Medulla oblongata (tissue), 1 donor: ENCODE measurements around the gene ACKR2.
"Not testable (repeated sequence)": the region's sequence is repeated elsewhere in the genome, so short reads cannot be mapped to it uniquely, and the experiment has no call there.

Experiments used
- DNase-seq: peaks from one replicate; pipeline ENCODE4 v3.0.0-alpha.2; 2015; ENCODE audit errors: extremely low spot score

The ACKR2 gene

DNA sequence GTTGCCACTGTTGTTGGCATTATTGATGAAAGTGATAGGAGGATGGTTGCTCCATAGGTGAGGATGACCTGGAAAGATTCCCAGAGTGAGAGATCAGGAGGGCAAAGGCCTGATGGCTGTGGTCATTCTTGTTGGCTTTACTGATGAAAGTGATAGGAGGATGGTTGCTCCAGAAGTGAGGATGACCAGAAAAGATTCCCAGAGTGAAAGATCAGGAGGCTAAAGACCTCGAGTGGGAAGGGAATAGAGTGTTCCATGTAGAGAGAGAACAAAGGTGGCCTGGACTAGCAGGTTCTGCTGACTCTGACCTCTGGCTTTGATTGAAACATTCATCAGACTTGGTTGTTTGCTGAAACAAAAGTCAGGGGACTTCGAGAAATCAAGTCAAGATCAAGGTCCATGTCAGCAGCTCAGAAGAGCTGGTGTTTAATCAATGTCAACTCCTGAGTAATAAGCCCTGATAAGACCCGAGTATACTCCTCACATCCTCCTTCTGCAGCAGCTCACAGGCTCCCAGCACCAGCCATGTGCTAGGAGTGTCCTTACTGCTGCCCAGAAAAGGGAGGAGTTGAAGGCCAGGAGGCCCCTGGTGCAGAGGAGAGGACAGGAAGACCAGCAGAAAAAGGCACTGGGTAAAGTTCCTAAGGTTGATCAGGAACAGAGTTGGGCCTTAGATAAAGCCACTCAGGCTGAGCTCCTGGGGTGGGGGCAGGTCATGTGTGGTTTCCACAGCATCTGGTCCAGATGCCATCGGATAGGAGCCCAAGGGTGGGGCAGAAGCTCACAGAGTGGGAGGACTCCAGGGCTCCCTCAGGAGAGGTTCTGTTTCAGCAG, 46.5 kb downstream of the ACKR2 start:
- DNase-seq = no peak

DNA sequence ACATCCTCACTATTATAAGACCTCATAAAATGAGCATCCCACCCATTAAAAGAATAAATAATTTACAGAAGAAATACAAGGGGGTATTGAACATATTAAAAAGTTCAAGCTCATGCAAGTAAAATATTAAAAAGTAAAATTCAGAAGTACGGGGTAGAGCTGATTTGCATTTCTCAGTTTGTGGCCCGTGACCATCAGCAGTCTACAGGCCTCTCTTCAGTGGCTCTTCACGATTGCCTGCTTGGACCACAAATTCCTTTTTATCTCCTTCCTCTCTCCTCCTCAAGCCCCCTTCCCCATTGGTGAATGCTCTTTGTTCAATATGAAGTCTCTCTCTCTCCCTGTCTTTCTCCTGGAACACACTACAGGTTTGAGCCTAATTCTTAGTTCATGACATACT, 47.3 kb downstream of the ACKR2 start:
- DNase-seq = no peak

DNA sequence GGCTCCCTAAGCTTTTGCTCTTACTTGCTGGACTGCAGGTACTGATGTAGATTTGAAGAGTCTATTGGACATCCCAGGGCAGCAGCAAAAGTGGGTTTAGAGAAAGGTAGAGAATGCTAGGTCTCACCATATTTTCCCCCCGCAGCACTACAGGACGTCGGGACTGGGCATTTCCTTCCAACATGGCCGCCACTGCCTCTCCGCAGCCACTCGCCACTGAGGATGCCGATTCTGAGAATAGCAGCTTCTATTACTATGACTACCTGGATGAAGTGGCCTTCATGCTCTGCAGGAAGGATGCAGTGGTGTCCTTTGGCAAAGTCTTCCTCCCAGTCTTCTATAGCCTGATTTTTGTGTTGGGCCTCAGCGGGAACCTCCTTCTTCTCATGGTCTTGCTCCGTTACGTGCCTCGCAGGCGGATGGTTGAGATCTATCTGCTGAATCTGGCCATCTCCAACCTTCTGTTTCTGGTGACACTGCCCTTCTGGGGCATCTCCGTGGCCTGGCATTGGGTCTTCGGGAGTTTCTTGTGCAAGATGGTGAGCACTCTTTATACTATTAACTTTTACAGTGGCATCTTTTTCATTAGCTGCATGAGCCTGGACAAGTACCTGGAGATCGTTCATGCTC, 55.2 kb downstream of the ACKR2 start:
- DNase-seq = no peak

DNA sequence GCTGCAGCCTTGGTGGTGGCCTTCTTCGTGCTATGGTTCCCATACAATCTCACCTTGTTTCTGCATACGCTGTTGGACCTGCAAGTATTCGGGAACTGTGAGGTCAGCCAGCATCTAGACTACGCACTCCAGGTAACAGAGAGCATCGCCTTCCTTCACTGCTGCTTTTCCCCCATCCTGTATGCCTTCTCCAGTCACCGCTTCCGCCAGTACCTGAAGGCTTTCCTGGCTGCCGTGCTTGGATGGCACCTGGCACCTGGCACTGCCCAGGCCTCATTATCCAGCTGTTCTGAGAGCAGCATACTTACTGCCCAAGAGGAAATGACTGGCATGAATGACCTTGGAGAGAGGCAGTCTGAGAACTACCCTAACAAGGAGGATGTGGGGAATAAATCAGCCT, 56.0 kb downstream of the ACKR2 start:
- DNase-seq = no peak

DNA sequence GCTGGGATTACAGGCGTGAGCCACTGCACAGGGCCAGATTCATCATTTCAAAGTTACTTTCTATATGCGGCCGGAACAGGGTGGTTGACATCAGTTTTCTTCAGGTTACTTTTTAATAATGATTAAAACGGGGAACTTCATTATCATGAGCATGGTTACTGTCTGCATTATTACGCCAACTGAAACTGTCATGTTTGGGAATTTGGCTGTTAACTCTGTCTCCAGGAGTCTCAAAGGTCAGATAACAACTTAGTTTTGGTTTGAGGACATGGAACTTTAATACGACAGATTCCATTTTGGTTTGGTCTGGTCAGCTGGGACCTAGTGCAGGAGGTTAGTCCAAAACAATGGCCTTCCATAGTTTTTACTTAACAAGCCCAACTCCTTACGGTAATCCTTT, 57.9 kb downstream of the ACKR2 start:
- no peak for DNase-seq

DNA sequence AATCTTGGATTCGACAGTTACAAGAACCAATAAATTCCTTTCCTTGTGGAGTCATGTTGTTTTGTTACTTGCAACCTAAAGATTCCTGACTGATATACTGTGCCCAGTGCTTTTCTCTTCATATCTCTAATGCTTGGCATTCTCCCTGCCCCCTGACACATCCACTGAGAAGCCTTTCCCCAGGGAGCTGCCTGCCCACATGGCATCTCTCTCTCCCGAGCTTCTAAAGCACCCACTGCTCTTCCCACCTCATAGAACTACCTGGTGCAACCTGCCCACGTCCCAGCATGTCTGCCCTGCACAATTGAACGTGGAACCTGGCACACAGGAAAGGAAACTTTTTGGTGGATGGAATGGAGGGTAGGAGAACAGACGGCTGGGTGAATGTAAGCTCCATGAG, 59.6 kb downstream of the ACKR2 start:
- DNase-seq = no peak

DNA sequence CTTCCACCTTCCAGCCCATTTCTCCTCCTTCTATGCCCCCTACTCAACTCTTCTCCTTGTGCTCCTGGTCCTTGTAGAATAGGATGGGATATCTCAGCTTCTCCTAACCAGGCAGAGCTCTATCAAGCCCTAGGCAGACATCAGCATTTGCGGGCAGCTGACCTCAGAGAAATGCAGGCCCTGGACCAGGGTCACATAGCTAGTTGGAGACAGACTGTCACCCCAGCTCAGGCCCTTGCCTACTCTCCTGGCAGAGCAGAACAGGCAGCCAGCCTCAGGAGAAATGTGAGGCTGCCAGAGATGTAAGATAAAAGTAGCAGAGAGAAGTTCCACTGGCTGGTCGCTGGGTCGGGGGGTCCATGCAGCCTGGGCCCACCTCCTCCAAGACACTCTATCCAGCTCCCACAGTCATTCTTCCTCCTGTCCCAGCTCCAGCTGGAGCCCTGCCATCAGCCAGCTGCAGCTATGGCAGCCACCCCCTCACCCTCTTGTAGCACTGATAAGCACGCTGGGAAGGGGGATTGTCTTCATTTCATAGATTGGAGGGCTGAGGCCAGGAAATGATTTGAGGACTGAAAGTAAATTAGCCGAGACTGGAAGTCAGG, 62.4 kb downstream of the ACKR2 start:
- no peak for DNase-seq

DNA sequence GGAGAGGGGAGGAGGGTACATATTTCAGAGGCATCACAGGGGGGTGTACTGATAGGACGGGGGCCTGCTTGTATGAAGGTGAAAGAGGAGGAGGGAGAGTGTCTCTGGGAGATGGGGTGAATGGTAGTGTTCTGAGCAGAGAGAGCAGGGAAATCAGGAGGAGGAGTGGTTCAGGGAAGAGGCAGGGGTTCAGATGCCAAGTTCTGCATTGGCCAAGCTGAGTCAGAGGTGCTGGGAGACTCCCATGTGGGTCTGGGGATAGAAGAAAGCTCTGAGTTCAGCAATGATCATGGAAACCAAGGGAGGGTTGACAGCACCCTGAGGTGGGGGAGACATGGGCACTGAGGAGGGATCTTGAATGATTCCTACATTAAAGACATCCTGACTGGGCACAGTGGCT, 63.5 kb downstream of the ACKR2 start:
- no peak for DNase-seq

DNA sequence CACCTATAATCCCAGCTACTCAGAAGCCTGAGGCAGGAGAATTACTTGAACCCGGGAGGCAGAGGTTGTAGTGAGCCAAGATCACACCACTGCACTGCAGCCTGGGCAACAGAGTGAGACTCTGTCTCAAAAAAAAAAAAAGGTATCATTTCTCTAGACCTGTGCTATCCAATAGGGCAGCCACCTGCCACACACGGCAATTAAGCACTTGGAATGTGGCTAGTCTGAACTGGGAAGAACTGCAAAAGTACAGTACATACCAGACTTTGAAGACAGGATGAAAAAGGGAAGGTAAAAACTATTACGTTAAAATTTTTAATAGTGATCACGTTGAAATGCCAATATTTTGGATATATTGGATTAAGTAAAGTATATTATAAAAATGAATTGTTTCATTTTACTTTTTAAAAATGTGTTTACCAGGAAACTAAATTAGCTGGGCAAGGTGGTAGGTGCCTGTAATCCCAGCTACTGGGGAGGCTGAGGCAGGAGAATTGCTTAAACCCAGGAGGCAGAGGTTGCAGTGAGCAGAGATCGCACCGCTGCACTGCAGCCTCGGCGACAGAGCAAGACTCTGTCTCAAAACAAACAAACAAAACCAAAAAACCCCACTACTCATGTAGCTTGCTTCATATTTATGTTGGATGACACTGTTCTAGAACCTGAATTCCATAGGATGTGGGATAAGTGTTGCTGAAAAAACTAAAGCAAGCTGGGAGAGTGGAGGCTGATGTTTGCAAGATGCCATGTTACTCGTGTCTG, 64.2 kb downstream of the ACKR2 start:
- no peak for DNase-seq

DNA sequence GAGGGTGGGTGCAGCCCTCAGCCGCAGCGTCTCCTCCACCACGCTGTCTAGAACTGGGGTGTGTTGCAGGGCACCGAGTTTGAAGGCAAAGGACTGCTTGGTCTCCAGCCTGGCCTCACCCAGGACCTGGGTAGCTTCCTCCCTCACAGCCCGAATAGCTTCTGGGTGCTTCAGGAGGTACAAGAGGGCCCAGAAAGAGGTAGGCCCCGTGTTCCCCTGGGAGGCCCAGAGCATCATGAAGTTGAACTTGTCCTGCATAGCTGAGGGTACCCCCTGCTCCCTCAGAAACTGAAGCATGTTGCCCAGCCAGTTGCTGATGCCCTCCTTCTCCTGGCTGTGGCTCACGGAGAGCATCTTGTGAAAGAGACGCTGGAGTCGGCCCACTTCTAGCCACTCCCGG, 65.5 kb downstream of the ACKR2 start:
- DNase-seq = no peak

DNA sequence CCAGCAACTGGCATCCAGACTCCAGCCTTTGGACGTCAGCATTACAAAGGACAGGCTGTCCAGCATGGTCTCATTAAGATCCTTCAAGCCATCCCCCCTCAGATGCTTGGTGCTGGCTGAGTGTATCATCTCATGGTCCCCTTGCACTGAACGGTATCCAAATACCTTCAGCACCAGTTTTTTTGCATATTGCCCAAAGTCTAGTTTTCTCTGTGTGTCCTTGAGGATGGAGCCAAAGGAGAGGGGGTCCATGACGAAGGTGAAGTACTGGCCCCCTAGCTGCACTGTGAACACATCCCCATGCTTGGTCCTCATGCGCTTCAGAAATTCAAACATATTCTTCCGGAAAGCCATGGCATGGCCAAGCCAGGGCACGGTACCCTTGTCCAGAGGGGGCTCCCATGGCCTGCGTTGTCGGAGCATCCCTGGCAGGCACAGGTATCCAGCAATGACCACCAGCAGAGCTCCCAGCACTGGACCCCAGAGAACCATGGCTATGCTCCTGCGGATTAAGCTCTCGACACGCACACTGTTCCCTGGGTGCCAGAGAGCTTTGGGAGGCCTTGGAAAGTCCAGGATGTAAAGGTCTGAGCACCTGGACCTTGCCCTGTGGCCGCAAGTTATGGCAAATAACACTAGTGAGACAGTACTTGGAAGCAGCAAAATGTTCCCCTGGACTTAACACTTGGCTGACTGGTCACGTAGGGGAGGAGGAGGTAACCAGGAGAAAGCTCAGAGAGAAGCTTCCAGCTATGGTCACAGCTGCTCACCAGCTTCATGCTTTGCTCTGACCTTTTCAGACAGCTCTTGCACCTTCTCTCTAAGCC, 66.3 kb downstream of the ACKR2 start, which contains the start of gene CYP8B1:
Gene CYP8B1 (minus strand): TSS at position 555 of the 827 bp plus-strand sequence. CDS start 63 bp downstream, at position 492.
- no peak for DNase-seq

DNA sequence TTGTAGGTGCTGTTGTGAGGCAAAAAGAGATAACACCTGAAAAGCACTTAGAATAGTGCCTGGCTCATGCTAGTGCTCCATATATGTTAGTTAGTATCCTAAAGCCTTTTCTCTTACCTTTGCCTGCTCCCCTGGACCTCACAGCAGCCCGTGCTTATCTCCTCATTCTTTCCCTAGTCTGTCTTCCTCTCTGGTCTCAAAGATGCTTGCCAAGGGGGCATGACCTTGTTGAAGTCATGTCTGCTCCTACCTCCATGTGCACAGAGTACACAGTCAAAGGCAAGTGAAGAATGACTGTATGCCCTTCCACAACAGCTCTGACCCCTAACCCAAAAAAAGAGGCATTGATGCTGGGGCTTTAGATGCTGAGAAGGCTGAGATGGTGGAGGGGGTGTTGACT, 67.2 kb downstream of the ACKR2 start:
- DNase-seq = no peak

DNA sequence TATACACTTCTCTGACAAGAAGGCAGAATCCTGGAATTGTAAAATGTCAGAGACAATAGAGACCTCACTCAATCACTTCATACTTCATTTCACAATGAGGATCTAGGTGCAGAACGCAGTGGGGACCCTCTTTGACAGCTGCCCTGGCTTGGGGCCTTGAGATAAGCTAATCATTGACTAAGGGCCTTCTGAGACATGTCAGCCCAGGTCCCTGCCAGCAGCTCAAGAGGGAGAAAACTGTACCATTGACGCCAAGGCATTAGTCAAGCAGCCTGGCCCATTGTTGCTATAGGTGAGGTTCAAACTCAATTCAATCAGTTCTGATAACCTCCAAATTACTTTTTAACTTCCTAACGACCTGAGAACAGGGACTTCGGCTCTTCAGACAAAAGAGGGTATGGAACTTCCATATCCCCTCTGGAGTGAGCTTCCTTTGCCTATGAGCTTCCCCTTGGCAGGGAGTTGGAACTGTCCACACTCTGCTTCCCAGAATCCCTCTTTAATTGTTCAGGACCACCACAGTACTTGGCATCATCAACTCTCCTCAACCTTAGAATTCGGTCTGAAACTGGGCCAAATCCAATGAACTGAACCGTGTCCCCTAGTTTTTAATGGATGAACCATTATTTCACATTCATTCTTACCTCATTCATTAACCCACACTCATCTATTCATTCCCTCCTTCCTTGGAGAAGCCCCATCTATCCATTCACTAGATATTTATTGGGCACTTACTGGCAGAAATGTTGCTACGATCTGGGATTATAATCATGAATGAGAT, 67.9 kb downstream of the ACKR2 start:
- DNase-seq = no peak

DNA sequence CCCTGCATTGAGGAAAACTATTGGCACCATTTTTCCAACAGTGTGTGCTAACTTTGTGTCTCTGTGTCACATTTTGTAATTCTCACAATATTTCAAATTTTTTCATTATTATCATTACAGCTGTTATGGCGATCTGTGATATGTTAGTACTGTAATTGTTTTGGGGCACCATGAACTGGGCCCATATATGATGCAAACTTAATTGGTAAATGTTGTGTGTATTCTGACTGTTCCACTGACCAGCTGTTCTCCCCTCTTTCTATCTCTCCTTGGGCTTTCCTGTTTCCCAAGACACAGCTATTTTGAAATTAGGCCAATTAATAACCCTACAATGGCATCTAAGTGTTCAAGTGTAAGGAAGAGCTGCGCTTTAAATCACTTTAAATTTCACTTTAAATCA, 68.6 kb downstream of the ACKR2 start:
- no peak for DNase-seq

DNA sequence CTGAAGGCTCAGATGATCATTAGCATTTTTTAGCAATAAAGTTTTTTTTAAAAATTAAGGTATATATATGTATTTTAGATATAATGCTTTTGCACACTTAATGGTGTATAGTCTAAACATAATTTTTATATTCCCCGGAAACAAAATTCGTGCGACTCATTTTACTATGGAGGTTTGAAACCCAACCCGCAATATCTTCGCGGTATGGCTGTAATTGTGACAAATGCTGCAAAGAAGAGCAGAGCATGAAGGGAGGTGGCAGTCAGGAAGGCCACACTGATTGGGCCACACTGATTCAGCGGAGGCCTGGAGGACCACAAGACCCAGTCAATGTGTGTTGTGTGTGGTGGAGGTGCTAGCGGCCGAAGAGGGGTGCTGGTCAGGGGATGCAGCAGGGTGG, 70.9 kb downstream of the ACKR2 start:
- DNase-seq = no peak

DNA sequence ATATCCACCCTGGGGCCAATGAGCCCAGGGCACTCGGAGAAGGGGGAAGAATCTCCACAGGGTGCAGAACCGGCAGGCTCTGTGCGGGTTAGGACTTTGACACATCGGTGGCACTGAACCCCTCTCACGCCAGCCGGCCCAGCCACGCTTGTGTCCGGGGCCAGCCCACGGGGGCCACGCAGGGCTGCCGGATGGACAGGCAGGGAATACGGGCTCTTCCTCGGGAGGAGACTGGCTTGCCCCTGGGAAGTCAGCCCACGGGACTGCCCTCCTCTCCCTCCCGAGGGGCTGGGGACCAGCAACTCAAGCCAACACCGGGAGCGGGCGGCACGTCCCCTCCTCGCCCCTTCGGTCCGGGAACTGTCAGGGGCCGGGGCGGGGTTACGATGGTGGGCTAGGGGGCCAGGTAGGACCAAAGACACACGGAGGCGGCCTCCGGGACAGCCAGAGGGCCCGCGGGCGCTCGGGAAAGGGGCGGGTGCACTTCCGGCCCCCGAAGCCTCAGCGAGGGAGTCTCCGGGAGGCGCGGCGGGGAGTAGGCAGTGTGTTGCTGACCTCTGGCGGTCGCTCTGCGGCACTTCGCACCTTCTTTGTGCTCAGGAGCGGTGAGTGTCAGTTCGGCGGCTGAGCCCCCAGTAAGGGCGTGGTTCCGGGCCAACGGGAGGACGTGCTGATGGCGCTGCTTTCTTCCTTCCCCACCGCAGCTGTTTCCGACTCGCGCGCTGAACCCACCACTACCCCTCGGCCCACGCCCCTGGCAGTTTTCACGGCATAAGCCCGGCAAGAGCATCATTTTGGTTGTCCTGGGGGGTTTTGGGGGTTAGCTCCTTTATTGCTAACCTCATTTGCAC, 71.6 kb downstream of the ACKR2 start:
- peak; percentile 89 for DNase-seq

DNA sequence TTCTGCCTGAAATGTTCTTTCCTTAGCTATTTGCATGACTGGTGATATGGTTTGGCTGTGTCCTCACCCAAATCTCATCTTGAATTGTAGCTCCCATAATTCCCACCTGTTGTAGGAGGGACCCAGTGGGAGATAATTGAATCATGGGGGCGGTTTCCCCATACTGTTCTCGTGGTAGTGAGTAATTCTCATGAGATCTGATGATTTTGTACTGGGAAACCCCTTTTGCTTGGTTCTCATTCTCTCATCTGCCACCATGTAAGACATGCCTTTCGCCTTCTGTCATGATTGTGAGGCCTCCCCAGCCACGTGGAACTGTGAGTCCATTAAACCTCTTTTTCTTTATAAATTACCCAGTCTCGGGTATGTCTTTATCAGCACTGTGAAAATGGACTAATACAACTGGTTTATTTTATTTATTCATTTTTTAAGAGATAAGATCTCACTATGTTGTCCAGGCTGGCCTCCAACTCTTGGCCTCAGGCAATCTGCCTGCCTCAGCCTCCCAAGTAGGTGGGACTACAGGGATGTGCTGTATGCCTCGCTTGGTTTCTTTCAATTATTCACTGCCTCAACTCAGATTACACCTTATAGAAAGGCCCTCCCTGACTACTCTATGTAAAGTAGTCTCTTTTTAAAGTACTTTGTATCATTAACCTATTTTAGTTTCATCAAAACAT, 74.1 kb downstream of the ACKR2 start:
- DNase-seq = not testable (repeated sequence)

DNA sequence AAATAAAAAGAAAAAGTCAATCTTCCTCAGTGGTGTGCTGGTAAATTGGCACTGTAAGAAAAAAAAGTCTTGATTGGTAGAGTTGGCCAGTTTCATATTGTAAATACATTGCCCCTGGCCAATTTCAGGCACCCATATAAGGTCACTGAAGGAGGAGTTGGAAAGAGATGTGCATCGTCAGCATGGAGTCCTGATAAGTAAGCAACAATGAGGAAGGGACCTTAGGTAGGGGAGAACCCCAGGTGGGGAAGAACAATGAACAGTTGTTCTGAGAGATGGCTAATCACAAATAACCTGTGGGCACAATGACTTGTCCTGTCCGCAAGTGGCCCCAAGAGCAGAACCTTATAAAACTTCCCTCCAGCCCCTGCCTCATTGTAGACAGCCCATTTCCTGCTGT, 75.1 kb downstream of the ACKR2 start:
- no peak for DNase-seq

DNA sequence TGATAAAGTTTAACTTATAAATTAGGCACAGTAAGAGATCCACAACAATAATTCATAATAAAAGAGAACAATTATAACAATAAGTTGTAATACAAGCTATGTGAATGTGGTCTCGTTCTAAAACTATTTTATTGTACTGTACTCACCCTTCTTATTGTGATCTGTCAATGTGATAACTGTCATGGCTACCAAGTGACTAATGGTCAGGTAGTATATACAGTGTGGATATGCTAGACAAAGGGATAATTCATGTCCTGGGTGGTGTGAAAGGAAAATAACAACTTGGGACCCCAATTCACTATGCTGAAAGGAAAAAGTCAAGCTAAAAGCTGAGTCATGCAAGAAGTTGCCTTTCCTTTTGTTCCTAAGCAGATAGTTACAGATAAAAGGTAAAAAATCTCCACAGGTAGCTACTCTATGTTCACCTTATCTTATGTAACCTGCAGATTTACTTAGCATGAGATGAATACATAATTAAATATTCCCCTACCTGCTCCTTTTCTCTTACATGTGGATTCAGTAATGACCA, 77.1 kb downstream of the ACKR2 start:
- no peak for DNase-seq
